HL-60/S4 treated with retinoic acid at 250 ng/mL for 4 days and 3 days (cell line): ENCODE measurements around the gene UNC93B1.
"Not testable (repeated sequence)": the region's sequence is repeated elsewhere in the genome, so short reads cannot be mapped to it uniquely, and the experiment has no call there.

ENCODE experiments used
- in situ Hi-C: fragments of 300-500 bp; cut with MboI; formaldehyde crosslinking; loops from 2 replicates; pipeline ENCODE4 v1.7.0; 2022; ENCODE audit warnings: low sequenced_read_pairs

UNC93B1 gene

GRCh38 chr11:67946403-67946802 lies 57.5 kb downstream of the UNC93B1 start:
- in situ Hi-C loops = not testable (repeated sequence)

GRCh38 chr11:67943406-67943805 lies 60.5 kb downstream of the UNC93B1 start:
- in situ Hi-C loops = not testable (repeated sequence)
